H1 (cell line): ENCODE data around the gene PIAS1. TPM values are rescaled to one million over a fixed set of nuclear protein-coding genes. Genes with fewer than 3 reads are reported as not detected.

Experiments used
- CBX5 ChIP-seq: fragments of 300-800, 300-1000 bp; sonication (generic); IDR thresholded peaks from 2 replicates; pipeline ENCODE4 v1.7.1; 2016; ENCODE audit warnings: antibody characterized with exemption, low read length, low read depth
- polyA plus RNA-seq, 7 experiments: library from polyadenylated mRNA; depleted of rRNA in 3 of 7; stranded (reverse) in 5 of 7; unstranded in 2 of 7; fragments of >200 nt in 5 of 7; fragments of 200-250 nt in 2 of 7; gene quantifications; 1 replicate in 5 of 7; 2 replicates in 1 of 7; 4 replicates in 1 of 7; pipeline versions ENCODE4 v1.2.1 to v1.2.3, GENCODE V29; 2011 to 2013; ENCODE audit warnings: missing spikeins in 2 of 7, mixed read lengths in 2 of 7
- total RNA-seq: library from RNA; stranded (reverse); fragmentation: NEBNext Ultra II Directional; extraction: Animal tissue kit (Norgen Biotek cat#: 25700); gene quantifications from 2 replicates; pipeline ENCODE4 v1.2.1, GENCODE V29; 2021
- TF ChIP-seq, protein P1 (sequence below): IDR thresholded peaks from 2 replicates; pipeline ENCODE4 v1.6.1; 2011; ENCODE audit warnings: low read depth, mild to moderate bottlenecking, low read length; ENCODE audit not compliant: insufficient read depth

PIAS1 gene
- total and polyA plus RNA-seq, 2 of the 8 experiments (the other 6 are each of a cell fraction or from before 2014, with no cell fraction given), result 30.8 to 34.5 TPM

- TF ChIP-seq, protein P1, sequence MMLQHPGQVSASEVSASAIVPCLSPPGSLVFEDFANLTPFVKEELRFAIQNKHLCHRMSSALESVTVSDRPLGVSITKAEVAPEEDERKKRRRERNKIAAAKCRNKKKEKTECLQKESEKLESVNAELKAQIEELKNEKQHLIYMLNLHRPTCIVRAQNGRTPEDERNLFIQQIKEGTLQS, result no peak
- TF ChIP-seq CBX5, result no peak
Measured at GRCh38 chr15:68186671-68187397, 132.7 kb downstream of the PIAS1 start (continued).
